Measurements from ENCODE around the gene PDIA5.

DNA sequence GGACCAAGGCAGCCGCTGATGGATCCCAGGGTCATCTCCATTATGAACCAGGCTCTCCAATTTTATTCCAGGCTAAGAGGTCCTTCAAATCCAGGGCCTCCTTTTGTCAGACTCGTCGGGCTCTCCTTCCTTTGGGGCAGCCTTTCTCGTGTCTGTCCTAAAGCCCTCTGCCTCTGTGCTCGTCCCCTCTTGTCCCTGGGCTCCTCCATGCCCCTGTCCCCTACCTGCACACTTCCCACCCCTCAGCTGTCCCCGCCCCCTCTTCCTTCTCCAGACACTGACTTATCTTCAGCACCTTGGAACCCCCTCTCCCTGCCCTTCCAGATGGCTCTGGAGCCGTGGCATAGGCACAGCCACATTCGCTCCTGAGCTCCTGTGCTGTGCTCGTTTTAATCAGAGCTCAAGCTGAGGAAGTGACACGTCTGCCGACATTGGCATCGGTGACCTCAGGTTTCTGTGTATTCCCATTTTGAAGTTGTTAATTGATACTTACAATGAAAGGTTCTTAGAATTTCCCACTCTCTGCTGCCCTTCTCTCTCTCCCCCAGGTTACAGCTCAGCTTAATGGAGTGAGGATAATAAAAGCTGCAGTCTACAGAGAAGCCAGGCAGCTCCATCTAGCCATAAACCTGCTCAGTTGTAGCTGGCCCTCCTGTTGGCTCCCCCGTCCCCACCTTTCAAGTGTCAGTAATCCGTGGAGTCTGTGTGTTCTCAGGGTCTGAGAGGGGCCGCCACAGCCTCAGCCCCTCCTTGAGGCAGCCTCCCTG, 83.8 kb downstream of the PDIA5 start:
- TF ChIP-seq, protein P1, sequence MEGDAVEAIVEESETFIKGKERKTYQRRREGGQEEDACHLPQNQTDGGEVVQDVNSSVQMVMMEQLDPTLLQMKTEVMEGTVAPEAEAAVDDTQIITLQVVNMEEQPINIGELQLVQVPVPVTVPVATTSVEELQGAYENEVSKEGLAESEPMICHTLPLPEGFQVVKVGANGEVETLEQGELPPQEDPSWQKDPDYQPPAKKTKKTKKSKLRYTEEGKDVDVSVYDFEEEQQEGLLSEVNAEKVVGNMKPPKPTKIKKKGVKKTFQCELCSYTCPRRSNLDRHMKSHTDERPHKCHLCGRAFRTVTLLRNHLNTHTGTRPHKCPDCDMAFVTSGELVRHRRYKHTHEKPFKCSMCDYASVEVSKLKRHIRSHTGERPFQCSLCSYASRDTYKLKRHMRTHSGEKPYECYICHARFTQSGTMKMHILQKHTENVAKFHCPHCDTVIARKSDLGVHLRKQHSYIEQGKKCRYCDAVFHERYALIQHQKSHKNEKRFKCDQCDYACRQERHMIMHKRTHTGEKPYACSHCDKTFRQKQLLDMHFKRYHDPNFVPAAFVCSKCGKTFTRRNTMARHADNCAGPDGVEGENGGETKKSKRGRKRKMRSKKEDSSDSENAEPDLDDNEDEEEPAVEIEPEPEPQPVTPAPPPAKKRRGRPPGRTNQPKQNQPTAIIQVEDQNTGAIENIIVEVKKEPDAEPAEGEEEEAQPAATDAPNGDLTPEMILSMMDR (conservative IDR thresholded peaks at IDR 0.05), result no peak
- no peak for TF ChIP-seq ZFX (IDR thresholded peaks at IDR 0.05)
